SW 1271 (cell line): ENCODE measurements around the gene KPNB1.

Experiments
- DNase-seq, 2 experiments: peaks; one replicate each; lab custom pipeline; 2025; lab: John Stamatoyannopoulos, UW

KPNB1 gene

GRCh38 chr17:47728214-47728877 lies 78.6 kb downstream of the KPNB1 start:
- no peak for DNase-seq

GRCh38 chr17:47729476-47729875 lies 79.8 kb downstream of the KPNB1 start:
- DNase-seq, result no peak

DNA sequence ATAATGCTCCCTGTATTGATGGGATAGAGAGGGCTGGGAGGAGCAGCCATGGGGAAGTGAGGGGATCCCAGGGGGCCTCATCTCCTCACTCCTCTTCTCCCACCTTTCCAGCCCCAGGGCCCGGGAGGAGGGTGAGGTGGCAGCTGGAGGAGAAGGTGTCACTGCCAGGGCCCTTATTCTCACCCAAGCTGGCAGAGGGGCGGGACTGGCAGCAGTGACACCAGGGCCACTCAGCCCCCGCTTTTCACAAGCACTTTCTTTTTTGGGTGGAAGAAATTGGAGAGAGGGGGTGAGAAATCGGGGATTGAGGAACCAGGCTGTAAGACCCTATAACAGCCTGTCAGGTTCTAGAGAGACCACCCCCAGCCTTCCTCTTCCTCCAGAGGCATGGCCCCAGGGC lies 81.0 kb downstream of the KPNB1 start:
- DNase-seq, result no peak

DNA sequence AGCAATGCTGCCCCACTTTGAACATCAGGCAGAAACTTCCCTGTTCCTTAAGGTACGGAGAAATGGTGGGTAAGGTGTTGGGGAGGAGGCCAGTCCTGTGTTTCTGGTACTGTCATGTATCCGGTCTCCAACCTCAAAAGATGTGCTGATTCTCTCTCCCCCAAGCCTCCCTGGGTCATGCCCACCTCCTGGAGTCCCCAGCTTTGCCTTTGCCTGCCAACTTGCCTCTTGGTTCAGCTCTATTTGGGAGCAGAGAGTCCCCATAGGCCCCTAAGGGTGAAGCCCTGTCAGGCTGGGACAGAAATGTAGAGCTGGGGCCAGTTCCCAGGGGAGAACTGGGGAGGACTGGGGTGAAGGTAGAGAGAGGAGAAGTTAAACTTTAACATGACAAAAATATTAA lies 81.7 kb downstream of the KPNB1 start:
- no peak for DNase-seq

DNA sequence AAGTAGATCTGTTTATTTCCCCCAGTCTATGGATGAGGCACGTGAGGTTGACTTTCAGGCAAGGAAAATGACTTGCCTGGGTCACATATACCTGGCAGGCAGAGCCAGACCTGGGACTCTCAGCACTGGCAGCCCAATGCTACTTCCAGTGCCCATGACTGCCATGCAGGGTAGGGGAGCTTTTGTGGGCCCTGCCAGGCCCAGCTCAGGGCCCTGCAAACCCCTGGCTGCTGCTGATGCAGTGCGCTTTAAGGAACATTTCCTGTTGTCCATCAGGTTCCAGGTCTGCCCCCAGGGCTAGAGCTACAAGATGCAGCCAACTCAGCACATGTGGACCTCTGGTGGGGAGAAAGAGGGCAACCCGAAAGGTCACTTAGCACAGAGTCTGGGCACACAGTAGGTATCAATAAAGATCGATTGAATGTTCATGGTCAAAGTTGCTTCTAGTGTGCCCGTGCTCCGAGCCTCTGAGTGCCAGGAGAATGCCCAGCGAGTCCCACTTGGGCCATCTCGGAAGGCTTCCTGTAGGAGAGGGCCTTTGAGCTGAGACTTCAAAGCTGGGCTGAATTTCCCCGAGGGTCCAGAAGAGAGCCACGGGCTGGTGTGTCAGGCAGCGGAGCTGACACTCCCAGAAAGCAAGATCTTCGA lies 82.8 kb downstream of the KPNB1 start:
- DNase-seq, result no peak

DNA sequence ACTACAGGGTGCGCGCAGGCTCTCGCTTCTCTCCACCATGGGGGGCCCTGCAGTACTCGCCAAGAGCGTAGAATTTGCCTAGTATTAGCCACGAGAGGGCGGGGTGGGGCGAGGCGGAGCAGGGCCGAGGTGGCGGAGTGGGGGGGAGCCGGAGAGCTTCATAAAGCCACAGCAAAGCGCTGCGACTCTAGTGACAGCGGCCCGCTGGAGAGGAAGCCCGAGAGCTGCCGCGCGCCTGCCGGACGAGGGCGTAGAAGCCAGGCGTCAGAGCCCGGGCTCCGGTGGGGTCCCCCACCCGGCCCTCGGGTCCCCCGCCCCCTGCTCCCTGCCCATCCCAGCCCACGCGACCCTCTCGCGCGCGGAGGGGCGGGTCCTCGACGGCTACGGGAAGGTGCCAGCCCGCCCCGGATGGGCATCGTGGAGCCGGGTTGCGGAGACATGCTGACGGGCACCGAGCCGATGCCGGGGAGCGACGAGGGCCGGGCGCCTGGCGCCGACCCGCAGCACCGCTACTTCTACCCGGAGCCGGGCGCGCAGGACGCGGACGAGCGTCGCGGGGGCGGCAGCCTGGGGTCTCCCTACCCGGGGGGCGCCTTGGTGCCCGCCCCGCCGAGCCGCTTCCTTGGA lies 83.4 kb downstream of the KPNB1 start, which contains the start of gene TBX21:
TBX21 (plus strand) TSS at position 190 of the 627 bp plus-strand sequence; CDS start at position 409, 219 bp downstream.
- DNase-seq, result peak in 1 of 2 experiments; percentile 72

DNA sequence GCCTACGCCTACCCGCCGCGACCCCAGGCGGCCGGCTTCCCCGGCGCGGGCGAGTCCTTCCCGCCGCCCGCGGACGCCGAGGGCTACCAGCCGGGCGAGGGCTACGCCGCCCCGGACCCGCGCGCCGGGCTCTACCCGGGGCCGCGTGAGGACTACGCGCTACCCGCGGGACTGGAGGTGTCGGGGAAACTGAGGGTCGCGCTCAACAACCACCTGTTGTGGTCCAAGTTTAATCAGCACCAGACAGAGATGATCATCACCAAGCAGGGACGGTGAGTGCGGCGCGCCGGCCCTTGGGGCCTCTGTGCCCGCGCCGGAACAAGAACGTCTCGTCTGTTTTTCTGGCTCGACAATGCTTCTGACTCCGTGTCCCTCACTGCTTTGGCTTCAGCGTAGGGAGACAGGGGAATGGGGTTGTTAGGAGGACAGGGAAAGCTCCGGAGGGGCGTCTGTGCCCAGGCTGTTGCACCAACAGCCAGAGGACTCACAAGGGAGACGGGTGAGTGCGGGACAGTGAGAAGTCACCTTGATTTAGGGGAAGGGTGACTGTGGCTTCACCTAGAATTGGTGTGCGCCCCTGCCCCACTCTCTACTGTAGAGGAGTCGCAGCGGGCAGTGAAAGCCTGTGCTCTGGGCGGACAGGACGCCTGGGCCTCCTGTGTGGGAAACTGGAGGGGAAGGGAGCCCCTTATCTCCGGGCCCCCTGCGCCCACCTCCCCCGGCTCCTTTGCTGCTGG lies 84.1 kb downstream of the KPNB1 start:
- DNase-seq, result no peak

- DNase-seq, result no peak
Observed at GRCh38 chr17:47735139-47735464, 85.4 kb downstream of the KPNB1 start.
